IPS DF 19.7 (cell line): ENCODE data around the gene ANKRD12.

Source experiments
- DNase-seq: peaks from one replicate; pipeline ENCODE4 v3.0.0-alpha.2; 2013; ENCODE audit warnings: low read depth, low spot score

ANKRD12 gene

DNA sequence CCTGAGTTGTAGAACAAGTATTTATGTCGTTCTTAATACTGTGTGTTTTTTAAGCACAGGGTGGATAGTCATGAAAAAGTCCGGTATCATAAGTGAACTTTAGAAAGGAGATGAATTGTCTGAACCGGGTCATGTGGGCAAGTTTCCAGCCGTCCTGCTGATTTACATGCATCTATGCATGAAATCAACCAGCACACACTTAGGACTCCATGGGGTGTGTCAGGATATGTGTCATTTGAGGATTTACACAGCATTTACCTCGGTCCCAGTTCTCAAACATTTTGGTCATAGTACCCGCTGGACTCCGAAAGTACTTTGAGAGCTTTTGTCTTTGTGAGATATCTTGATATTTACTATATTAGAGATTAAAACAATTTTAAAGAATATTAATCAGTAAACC, 150.5 kb downstream of the ANKRD12 start:
- DNase-seq: no peak

- no peak for DNase-seq
Measured at GRCh38 chr18:9289698-9290097, 153.1 kb downstream of the ANKRD12 start.

GRCh38 chr18:9290156-9290555, 153.6 kb downstream of the ANKRD12 start:
- DNase-seq: no peak

DNA sequence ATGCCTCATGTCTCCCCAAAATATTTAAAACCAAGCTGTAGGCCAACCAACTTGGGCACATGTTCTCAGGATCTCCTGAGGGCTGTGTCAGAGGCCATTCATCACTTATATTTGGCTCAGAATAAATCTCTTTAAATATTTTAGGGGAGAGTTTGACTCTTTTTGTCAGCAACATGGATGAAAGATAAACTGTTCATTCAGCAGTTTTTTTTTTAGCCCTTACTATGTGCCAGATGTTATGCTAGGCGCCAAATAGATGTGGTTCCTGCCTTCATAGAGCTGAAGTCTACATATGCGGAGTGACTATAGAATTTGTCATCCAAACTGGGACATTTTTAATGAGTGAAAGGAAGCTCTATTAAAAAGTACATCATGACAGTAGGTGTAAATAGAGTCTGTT, 155.5 kb downstream of the ANKRD12 start:
- DNase-seq: no peak

- no peak for DNase-seq
Measured at GRCh38 chr18:9293948-9294347, 157.4 kb downstream of the ANKRD12 start.

GRCh38 chr18:9296233-9297006, 159.8 kb downstream of the ANKRD12 start:
- DNase-seq: no peak

DNA sequence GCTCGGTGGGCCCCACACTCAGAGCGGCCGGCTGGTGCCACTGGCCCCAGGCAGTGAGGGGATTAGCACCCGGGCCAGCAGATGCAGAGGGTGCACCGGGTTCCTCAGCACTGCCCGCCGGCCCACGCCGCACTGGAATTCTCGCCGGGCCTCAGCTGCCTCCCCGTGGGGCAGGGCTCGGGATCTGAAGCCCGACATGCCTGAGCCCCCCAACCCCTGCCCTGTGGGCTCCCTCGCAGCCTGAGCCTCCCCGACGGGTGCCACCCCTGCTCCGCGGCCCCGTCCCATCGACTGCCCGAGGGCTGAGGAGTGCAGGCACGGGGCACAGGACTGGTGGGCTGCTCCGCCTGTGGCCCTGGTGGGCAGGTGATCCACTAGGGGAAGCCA, 160.4 kb downstream of the ANKRD12 start:
- no peak for DNase-seq

DNA sequence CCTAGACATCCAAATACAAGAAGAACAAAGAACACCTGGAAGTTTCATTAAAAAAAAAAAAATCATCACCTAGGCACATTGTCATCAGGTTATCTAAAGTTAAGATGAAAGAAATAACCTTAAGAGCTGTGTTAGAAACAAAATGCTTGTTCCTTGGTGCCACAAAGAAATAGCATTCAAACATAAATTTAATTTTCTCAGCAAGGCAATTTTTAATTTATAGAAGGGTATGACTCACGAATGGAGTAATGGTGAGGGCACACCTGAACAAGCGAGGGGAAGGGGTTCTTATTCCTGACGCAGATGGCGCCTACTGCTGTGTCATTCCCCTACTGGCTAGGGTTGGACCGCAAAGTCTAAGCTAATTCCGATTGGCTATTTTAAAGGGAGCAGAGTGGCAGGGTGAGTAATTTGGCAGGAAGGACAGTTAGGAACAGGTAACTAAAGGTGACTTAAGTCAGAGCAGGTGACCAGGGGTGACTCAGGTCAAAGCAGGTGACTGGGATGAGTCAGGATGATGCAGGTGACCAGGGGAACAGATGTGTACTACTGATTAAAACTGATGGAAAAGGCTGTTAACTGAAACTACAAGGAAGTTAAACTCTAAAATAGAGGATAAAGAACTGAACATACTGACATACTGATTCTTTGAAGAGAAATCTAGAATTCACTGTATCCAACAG, 167.9 kb downstream of the ANKRD12 start:
- no peak for DNase-seq

- DNase-seq: no peak
Measured at GRCh38 chr18:9319333-9319732, 182.8 kb downstream of the ANKRD12 start.

GRCh38 chr18:9321017-9321452, 184.5 kb downstream of the ANKRD12 start:
- DNase-seq: no peak

GRCh38 chr18:9321736-9322135, 185.2 kb downstream of the ANKRD12 start:
- no peak for DNase-seq

GRCh38 chr18:9322744-9323143, 186.2 kb downstream of the ANKRD12 start:
- no peak for DNase-seq

GRCh38 chr18:9323750-9324445, 187.3 kb downstream of the ANKRD12 start:
- no peak for DNase-seq

DNA sequence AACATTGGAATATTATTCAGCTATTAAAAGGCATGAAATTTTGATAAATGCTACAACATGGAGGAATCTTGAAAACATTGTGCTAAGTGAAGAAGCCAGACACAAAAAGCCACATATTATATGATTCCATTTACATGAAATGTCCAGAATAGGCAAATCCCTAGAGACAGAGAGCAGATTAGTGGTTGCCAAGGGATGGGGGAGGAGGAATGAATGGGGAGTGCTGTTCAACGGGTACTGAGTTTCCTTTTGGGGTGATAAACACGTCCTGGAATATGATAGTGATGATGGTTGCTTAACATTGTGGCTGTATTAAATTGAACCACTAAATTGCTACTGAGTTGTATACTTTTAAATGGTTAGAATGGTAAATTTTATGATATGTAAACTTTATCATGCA, 189.1 kb downstream of the ANKRD12 start:
- DNase-seq: no peak

GRCh38 chr18:9328776-9329175, 192.2 kb downstream of the ANKRD12 start:
- DNase-seq: no peak

GRCh38 chr18:9329471-9329870, 192.9 kb downstream of the ANKRD12 start:
- no peak for DNase-seq

GRCh38 chr18:9330419-9330818, 193.8 kb downstream of the ANKRD12 start:
- no peak for DNase-seq

DNA sequence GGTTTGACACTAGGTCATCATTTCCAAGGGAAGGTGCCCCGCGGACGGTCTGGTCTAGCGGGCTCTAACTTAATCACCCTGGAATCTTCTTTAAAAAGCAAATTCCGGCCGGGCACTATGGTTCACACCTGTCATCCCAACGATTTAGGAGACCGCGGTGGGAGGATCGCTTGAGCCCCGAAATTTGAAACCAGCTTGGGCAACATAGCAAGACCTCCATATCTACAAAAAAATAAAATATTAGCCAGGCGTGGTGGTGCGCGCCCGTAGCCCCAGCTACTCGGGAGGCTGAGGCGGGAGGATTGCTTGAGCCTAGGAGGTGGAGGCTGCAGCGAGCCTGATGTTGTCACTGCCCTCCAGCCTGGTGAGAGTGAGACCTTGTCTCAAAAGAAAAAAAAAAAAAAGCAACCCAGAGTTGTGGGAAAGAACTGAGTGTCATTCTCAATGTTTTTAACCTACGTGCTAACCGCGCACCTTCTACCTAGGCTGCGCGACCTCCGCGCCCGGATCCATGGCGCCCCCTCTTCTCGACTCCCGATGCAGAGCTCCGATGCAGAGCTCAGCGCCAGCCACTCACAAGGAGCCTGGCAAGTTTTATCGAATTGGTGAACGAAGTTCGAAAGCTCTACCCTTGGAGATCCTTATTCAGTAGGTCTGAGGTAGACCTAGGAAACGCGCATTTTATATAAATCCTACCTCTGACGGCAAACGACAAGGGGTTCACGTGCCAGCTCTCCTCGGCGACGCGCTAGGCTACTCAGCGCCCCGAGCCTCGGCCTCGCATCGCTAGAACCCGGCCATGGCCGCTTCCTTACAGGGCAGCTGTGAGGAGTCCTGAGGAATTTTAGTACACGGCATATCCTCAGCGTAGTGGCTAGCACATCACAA, 197.1 kb downstream of the ANKRD12 start:
- DNase-seq: peak; percentile 15

GRCh38 chr18:9334329-9334972, 197.9 kb downstream of the ANKRD12 start, which contains the start of gene TWSG1:
Gene TWSG1, plus strand, starts transcription at chr18:9334773. Its CDS starts 2,457 bp downstream, at chr18:9337230.
- DNase-seq: peak; percentile 38

DNA sequence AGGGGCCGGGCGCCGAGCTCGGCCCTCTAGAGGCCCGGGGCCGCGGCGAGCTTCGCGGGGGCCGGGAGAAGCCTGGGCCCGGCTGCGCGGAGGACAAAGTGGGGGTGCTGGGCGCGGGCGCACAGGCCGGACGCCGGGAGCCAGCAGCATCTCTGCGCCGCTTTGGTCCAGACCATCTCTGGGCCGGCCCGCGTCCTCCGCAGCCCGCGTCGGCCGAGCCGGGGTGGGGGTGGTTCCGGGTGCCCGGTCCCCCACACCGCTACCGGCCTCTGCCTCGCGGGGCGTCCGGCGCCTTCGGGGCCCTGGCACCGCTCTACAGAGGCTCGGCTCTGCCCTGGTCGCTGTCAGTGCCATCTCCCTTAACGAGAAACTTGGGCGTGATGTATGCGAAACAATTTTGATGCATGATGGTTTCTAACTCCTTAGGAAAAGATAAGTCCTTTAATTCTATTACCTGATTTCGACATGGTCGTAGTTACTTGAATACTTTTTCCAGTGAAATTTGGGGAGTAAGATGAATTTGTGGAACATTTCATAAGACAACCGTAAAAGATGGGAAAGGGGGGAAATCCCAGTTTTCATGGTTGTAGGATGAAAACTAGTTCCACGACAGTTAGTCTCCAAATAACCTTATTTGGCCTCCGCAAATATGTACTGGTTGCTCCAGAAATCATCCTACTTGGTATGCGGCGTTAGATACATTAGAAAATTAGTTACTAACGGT, 198.6 kb downstream of the ANKRD12 start:
- DNase-seq: no peak
